Right lobe of liver (tissue), 6 donors: ENCODE data around the gene RUNX2. TPM values are rescaled to one million over a fixed set of nuclear protein-coding genes. Genes with fewer than 3 reads are reported as not detected.

Source experiments
- ATAC-seq, 4 donors: fragments of 200-7000 bp; cut with Tn5 transposase; one replicate each; pipeline ENCODE4 v1.9.1; 2020; ENCODE audit warnings: mild to moderate bottlenecking in 4 of 4, moderate library complexity in 4 of 4
- DNase-seq, 3 donors: peaks; one replicate each; pipeline ENCODE4 v3.0.0-alpha.2; 2020
- H3K27ac ChIP-seq, 3 donors: fragments of 200-600 bp; one replicate each; pipeline ENCODE4 v1.8.0; 2022
- H3K27me3 ChIP-seq, 2 donors: fragments of 200-600 bp; one replicate each; pipeline ENCODE4 v1.8.0; 2022
- H3K36me3 ChIP-seq, 4 donors: fragments of 200-600 bp; sonication (generic) in 1 of 4; one replicate each; pipeline versions ENCODE4 v1.5.1 to v1.8.0; 2017 to 2022; ENCODE audit warnings: control low read depth in 1 of 4
- H3K4me1 ChIP-seq, 4 donors: fragments of 200-600 bp; sonication (generic) in 1 of 4; one replicate each; pipeline versions ENCODE4 v1.5.1 to v1.8.0; 2017 to 2022; ENCODE audit warnings: control low read depth in 1 of 4
- H3K4me3 ChIP-seq, 3 donors: fragments of 200-600 bp; one replicate each; pipeline ENCODE4 v1.8.0; 2022
- H3K9me3 ChIP-seq, 4 donors: fragments of 200-600 bp; sonication (generic) in 1 of 4; one replicate each; pipeline versions ENCODE4 v1.5.1 to v1.8.0; 2017 to 2022; ENCODE audit warnings: control low read depth in 1 of 4
- CTCF ChIP-seq, 4 donors: fragments of 200-600 bp in 3 of 4; fragments of 450-650 bp in 1 of 4; IDR thresholded peaks; one replicate each; pipeline versions ENCODE4 v1.5.1 to v1.8.0; 2016 to 2022; ENCODE audit warnings: antibody characterized with exemption in 4 of 4, mild to moderate bottlenecking in 2 of 4
- POLR2A ChIP-seq: fragments of 450-650 bp; IDR thresholded peaks from one replicate; pipeline ENCODE4 v1.6.1; 2017; ENCODE audit warnings: antibody characterized with exemption, mild to moderate bottlenecking
- WGBS: methylation state at CpG from one replicate; pipeline ENCODE4 v1.1.6; 2018; ENCODE audit warnings: low coverage, low lambda C conversion rate; ENCODE audit not compliant: insufficient coverage; ENCODE audit errors: missing lambda C conversion rate; 5-methylcytosine and 5-hydroxymethylcytosine counted together
- intact Hi-C, 2 donors: fragments of 100-400 bp; cut with DNase I; formaldehyde crosslinking; loops; one replicate each; pipeline versions ENCODE4 v1.11.2 to v1.14.1; 2022
- total RNA-seq, 6 experiments: library from RNA; depleted of rRNA in 2 of 6; stranded (reverse); fragments of >200 nt in 2 of 6; fragmentation: NEBNext Ultra II Directional in 3 of 6; extraction: Animal tissue kit (Norgen Biotek cat#: 25700) in 3 of 6; gene quantifications; one replicate each; pipeline versions ENCODE4 v1.1.0 to v1.2.4, GENCODE V29; 2016 to 2023
- donor health status: DM: no; HTN: yes; CAD: no.
- donor health status: DM: no; HTN: no; CAD: no.
- donor health status: DM: no; HTN: no; CAD: no.
- donor health status: DM: no; HTN: yes; CAD: no.
- donor health status: DM: no; HTN: yes; CAD: no.

RUNX2 gene
- total RNA-seq, 6 experiments from 2014 or later = 0.15 to 0.80 (median 0.43) TPM

GRCh38 chr6:45590226-45590625, 262.1 kb downstream of the RUNX2 start:
- H3K9me3 ChIP-seq = no peaks in the 10 kb centered on the region
- 45% methylated on average over 4 of the region's 4 CpGs for WGBS
- TF ChIP-seq POLR2A (no peak), CTCF (IDR thresholded peaks at IDR 0.05) (no peak)
- H3K4me1 ChIP-seq = no peaks in the 10 kb centered on the region
- no peak for DNase-seq
- H3K27me3 ChIP-seq = no peaks in the 10 kb centered on the region
- no peak for ATAC-seq
- H3K27ac ChIP-seq = no peak overlapping the region
- no peak overlapping the region for H3K4me3 ChIP-seq
- intact Hi-C loops = no loop called here
- no peaks in the 10 kb centered on the region for H3K36me3 ChIP-seq

- DNase-seq (no peak), ATAC-seq (no peak)
- Histone ChIP-seq H3K36me3 (no peaks in the 10 kb centered on the region), H3K9me3 (no peaks in the 10 kb centered on the region), H3K4me3 (no peak overlapping the region), H3K27me3 (no peaks in the 10 kb centered on the region), H3K4me1 (no peaks in the 10 kb centered on the region), H3K27ac (no peak overlapping the region)
- TF ChIP-seq POLR2A = no peak
- TF ChIP-seq CTCF (IDR thresholded peaks at IDR 0.05) = no peak
- intact Hi-C loops = no loop called here
- WGBS = 74% methylated on average over 7 of the region's 7 CpGs
Observed at GRCh38 chr6:45590696-45591184, 262.6 kb downstream of the RUNX2 start.

- no peak for ATAC-seq
- TF ChIP-seq CTCF (IDR thresholded peaks at IDR 0.05) (no peak), POLR2A (no peak)
- no peak for DNase-seq
- Histone ChIP-seq H3K9me3 (no peaks in the 10 kb centered on the region), H3K27me3 (no peaks in the 10 kb centered on the region), H3K4me3 (no peak overlapping the region), H3K36me3 (no peaks in the 10 kb centered on the region), H3K27ac (no peak overlapping the region), H3K4me1 (no peaks in the 10 kb centered on the region)
- 85% methylated on average over 1 of the region's 1 CpG for WGBS
- intact Hi-C loops = no loop called here
Observed at GRCh38 chr6:45591306-45591705, 263.2 kb downstream of the RUNX2 start.

GRCh38 chr6:45591890-45592289, 263.8 kb downstream of the RUNX2 start:
- H3K27ac ChIP-seq = no peak overlapping the region
- H3K4me3 ChIP-seq = no peak overlapping the region
- H3K36me3 ChIP-seq = no peaks in the 10 kb centered on the region
- TF ChIP-seq CTCF (IDR thresholded peaks at IDR 0.05) (no peak), POLR2A (no peak)
- no peaks in the 10 kb centered on the region for H3K9me3 ChIP-seq
- ATAC-seq = no peak
- DNase-seq = no peak
- 53% methylated on average over 5 of the region's 5 CpGs for WGBS
- H3K4me1 ChIP-seq = no peaks in the 10 kb centered on the region
- intact Hi-C loops = no loop called here
- no peaks in the 10 kb centered on the region for H3K27me3 ChIP-seq

- Histone ChIP-seq H3K27ac (no peak overlapping the region), H3K4me3 (no peak overlapping the region), H3K27me3 (no peaks in the 10 kb centered on the region), H3K9me3 (no peaks in the 10 kb centered on the region), H3K36me3 (no peaks in the 10 kb centered on the region), H3K4me1 (no peaks in the 10 kb centered on the region)
- WGBS = 83% methylated on average over 2 of the region's 2 CpGs
- intact Hi-C loops = no loop called here
- ATAC-seq = no peak
- no peak for DNase-seq
- TF ChIP-seq CTCF (IDR thresholded peaks at IDR 0.05) (no peak), POLR2A (no peak)
Observed at GRCh38 chr6:45592991-45593390, 264.9 kb downstream of the RUNX2 start.
